Epithelial cell of proximal tubule (primary cell): ENCODE data around the gene TULP4. TPM values are rescaled to one million over a fixed set of nuclear protein-coding genes. Genes with fewer than 3 reads are reported as not detected.

Experiments used
- DNase-seq: peaks from one replicate; pipeline ENCODE4 v3.0.0-alpha.2; 2011; ENCODE audit warnings: low read depth
- H3K4me3 ChIP-seq: 2 replicates; pipeline ENCODE4 v1.5.1; 2011; ENCODE audit warnings: low read depth, mild to moderate bottlenecking, low read length
- CTCF ChIP-seq: conservative IDR thresholded peaks from 2 replicates; pipeline ENCODE4 v1.5.1; 2012; ENCODE audit warnings: low read depth, mild to moderate bottlenecking, low read length
- total RNA-seq: library from RNA; depleted of rRNA; stranded (reverse); fragments of >200 nt; gene quantifications from 2 replicates; pipeline ENCODE4 v1.2.3, GENCODE V29; 2015

TULP4 gene
- total RNA-seq, 1 donor from 2014 or later: 25.4 TPM

- H3K4me3 ChIP-seq: peak overlapping the region; percentile 76
- no peak for DNase-seq
- no peak for TF ChIP-seq CTCF
These were observed 224.0 kb downstream of the TULP4 start for GRCh38 chr6:158536084-158536890.

GRCh38 chr6:158536891-158537798 lies 224.9 kb downstream of the TULP4 start:
- TF ChIP-seq CTCF: no peak
- no peak for DNase-seq
- H3K4me3 ChIP-seq: peak overlapping the region; percentile 76

GRCh38 chr6:158538741-158539140 lies 226.5 kb downstream of the TULP4 start:
- H3K4me3 ChIP-seq: no peak overlapping the region
- DNase-seq: no peak
- no peak for TF ChIP-seq CTCF

- no peak for DNase-seq
- H3K4me3 ChIP-seq: no peak overlapping the region
- TF ChIP-seq CTCF: no peak
These were observed 227.1 kb downstream of the TULP4 start for GRCh38 chr6:158539413-158539812.

- no peak for TF ChIP-seq CTCF
- DNase-seq: no peak
- no peak overlapping the region for H3K4me3 ChIP-seq
These were observed 227.6 kb downstream of the TULP4 start for GRCh38 chr6:158539881-158540280.

- no peak overlapping the region for H3K4me3 ChIP-seq
- TF ChIP-seq CTCF: no peak
- DNase-seq: no peak
These were observed 231.4 kb downstream of the TULP4 start for GRCh38 chr6:158543606-158544185.
